Uterus (tissue), 2 donors: Measurements from ENCODE around the gene ARMC5.

Source experiments
- POLR2A ChIP-seq, 2 donors: fragments of 450-650 bp; IDR thresholded peaks; one replicate each; pipeline ENCODE4 v1.6.1; 2016; ENCODE audit warnings: antibody characterized with exemption in 2 of 2, mild to moderate bottlenecking in 1 of 2, moderate library complexity in 1 of 2
- TF ChIP-seq, protein P1 (sequence below), 4 experiments: fragments of 200-600 bp in 2 of 4; fragments of 450-650 bp in 2 of 4; sonication (generic) in 2 of 4; IDR thresholded peaks; one replicate each; pipeline ENCODE4 v1.5.1; 2016 to 2019; ENCODE audit warnings: antibody characterized with exemption in 4 of 4, mild to moderate bottlenecking in 2 of 4, moderate library complexity in 1 of 4

DNA sequence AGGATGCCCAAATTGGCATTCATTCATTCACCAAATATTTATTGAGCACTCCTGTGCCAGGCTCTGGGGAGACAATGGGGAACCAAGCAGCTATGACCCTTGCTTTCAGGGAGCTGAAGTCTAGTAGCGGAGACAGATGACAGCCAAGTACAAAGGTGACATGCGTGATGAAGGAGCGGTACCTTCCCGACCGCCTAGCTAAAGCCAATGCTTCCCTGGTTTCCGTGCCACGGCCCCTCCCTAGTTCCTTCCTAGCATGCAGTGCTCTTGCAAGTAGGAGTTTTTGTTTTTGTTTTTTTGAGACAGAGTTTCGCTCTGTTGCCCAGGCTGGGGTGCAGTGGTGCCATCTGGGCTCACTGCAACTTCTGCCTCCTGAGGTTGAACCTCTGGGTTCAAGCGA is 20.4 kb downstream of the ARMC5 start:
- no peak for TF ChIP-seq POLR2A (IDR thresholded peaks at IDR 0.05)
- TF ChIP-seq, protein P1, sequence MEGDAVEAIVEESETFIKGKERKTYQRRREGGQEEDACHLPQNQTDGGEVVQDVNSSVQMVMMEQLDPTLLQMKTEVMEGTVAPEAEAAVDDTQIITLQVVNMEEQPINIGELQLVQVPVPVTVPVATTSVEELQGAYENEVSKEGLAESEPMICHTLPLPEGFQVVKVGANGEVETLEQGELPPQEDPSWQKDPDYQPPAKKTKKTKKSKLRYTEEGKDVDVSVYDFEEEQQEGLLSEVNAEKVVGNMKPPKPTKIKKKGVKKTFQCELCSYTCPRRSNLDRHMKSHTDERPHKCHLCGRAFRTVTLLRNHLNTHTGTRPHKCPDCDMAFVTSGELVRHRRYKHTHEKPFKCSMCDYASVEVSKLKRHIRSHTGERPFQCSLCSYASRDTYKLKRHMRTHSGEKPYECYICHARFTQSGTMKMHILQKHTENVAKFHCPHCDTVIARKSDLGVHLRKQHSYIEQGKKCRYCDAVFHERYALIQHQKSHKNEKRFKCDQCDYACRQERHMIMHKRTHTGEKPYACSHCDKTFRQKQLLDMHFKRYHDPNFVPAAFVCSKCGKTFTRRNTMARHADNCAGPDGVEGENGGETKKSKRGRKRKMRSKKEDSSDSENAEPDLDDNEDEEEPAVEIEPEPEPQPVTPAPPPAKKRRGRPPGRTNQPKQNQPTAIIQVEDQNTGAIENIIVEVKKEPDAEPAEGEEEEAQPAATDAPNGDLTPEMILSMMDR (IDR thresholded peaks at IDR 0.05): no peak
